Activated naive CD4-positive, alpha-beta T cell treated with Interleukin-2 at 50 U/mL for 16 hours (primary cell): ENCODE results near the gene UVRAG.
"Not testable (repeated sequence)": the region's sequence is repeated elsewhere in the genome, so short reads cannot be mapped to it uniquely, and the experiment has no call there.

Experiments
- DNase-seq: peaks from one replicate; pipeline ENCODE4 v3.0.0-alpha.2; 2020

The UVRAG gene

DNA sequence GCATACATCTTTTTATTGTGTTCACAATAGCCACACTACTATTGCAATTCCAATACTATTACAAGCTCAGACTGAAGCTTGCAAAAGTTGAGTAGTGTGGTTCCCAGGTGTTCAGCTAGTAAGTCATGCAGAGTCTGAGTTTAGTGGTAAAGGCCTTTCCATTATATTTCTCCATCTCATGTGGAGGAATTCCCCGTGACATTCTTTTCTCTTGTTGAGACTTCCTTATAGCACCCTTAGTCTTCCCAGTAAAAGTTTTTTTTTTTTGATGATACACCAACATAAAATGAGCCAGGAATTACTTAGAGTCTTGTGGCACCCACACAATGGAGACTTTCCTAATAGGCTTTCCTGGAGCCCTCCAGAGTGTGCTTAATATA lies 110.8 kb downstream of the UVRAG start:
- DNase-seq = no peak

DNA sequence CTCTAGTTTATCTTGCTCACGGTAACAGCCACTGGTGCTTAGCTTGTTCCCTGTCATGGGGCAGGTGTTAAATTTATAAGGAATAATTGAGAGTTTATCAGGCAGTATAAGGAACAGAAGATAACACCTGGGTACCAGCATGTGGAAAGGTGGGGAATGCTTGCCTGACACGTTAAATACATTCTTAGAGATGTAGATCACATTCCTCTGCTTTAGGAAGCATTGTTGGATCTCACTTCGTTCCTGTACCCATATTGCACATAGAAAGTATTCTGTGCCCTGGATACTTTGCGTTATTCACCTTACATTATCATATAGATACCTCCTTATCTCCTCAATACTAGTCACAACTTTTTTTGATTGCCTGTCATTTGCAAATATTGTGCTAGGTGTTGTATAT lies 114.7 kb downstream of the UVRAG start:
- no peak for DNase-seq

DNA sequence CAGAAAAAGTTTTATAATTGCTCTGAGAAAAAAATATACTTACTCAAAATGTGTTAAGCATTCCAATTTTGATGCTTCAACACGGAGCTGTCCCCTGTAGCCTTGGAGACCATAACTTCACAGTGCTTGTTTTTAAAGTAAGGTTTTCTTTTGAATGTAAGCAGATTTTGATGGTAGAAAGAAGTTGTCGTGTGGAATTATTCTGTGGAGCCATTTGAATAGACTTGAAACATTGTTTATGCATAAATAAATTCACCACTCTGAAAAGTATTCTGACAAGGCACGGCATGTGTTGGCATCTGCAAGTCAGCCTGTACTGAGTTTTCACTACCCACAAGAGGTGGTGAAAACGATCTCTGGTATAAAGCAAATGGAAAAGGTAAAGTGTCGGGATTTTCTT lies 115.5 kb downstream of the UVRAG start:
- no peak for DNase-seq

GRCh38 chr11:75931124-75931523 lies 116.1 kb downstream of the UVRAG start:
- no peak for DNase-seq

DNA sequence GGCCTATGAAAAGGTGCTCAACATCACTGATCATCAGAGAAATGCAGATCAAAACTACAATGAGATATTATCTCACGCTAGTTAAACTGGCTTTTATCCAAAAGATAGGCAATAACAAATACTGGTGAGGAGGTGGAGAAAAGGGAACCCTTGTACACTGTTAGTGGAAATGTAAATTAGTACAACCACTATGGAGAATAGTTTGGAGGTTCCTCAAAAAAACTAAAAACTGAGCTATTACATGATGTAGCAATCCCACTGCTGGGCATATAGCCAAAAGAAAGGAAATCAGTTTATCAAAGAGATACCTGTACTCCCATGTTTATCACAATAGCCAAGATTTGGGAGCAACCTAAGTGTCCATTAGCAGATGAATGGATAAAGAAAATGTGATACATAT lies 118.7 kb downstream of the UVRAG start:
- not testable (repeated sequence) for DNase-seq

DNA sequence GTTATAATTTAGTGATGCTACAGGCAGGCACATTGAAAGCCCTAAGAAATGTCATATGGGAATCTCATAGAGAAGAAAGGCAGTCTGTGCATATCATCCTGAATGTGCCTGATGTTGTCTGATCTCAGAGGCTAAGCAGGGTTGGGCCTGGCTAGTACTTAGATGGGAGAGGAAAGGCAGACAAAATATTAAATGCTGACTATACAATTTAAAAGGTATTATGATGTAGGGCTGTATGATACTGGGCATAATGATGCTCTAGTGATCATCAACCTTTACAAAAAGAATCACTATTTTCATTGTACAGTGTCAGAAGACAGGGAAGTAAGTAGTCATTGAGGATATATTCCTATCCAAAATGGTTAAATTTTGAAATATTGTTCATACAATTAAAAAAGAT lies 119.8 kb downstream of the UVRAG start:
- DNase-seq = no peak

DNA sequence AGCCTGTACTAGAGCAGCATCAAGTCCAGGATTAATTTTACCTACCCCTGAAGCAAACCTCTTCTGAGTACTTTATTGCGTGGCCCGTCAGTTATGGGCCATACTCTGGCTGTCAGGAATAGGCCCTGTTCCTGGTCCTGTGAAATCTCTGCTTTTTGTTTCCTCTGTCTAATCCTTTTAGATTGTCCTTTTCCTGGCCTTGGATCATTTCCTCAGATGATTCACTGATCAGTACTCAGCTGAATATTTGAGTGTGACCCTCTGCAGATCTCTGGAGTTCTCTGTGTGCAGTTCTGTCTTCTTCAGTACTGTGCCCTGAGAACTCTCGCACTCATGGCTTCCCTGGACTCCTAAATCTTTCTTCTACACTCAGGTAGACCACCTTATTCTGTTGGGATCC lies 123.5 kb downstream of the UVRAG start:
- DNase-seq = no peak

- DNase-seq = no peak
Observed at GRCh38 chr11:75939516-75939915, 124.5 kb downstream of the UVRAG start.

- no peak for DNase-seq
Observed at GRCh38 chr11:75939992-75940391, 125.0 kb downstream of the UVRAG start.

DNA sequence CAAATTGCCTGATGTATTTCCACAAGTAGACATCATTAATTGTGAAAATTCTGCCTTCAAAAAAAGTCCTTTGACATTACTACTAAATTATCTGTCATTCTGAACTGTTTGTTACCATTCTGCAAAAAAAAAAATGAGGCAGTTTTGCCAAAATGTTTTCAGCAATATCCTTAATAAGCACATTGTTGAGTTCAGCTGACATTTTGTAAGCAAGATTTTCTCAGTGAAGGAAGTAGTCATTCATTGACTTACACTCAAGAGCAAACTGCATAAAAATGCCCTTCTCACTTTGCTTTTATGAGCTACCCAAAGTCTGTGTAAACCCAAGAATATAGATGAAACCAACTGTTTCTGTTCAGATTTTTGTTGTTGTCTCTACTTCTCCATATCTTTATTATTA lies 125.9 kb downstream of the UVRAG start:
- DNase-seq = no peak

- DNase-seq = no peak
Observed at GRCh38 chr11:75944515-75944914, 129.5 kb downstream of the UVRAG start.

DNA sequence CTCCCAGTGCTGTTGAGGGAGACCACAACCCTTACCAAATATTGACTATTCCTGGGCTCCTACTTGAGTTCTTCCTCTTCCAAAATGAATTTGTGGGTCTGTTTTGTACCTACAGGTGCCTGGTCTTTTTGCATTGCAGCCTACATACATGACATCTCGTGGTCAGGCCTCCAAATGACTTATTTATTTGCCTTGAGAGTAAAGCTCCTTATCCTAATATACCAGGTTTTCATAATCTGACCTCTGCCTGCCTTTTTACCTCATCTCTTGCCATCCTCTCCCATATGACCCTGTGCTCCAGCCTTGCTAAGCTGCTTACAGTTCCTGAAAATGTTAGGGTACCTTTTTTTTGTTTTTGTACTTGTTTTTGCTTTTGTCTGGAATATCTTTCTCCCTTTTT lies 130.4 kb downstream of the UVRAG start:
- DNase-seq = no peak

- DNase-seq = no peak
Observed at GRCh38 chr11:75945947-75946346, 130.9 kb downstream of the UVRAG start.

DNA sequence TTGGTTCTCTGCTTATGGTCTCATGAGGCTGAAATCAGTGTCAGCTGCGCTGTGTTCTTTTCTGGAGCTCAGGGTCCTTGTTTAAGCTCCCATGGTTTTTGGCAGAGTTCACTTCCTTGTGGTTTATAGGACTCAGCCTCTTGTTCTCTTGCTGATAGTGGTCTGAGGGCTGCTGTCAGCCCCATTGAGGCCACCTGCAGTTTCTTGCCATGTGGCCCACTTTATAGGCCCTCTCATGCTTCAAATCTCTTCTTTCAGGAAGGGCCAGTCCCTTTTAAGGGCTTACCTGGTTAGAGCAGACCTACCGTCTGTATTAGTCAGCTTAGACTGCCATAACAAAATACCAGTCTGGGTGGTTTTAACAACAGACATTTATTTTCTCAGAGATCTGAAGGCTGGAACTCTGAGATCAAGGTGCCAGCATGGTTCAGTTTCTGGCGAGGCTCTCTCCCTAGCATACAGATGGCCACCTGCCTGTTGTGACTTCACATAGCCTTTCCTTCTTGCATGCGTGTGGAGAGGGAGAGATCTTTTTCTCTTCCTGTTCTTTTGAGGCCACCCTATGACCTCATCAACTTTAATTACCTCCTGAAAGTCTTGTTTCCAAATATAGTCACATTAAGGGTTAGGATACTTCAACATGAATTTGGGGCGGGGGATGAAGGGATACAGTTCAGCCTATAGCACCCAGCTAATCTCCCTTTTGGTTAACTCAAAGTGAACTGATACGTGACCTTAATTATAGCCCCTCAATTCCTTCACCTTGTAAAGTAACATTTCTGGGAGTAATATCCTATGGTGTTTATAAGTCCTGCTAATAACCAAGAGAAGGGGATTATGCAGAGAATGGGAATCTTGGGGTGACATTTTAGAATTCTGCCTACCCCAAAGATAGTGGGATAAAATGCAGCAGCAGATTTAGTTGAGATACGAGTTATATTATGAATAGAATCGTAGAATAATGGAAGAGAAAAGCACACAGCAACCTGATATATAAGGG lies 131.8 kb downstream of the UVRAG start:
- no peak for DNase-seq

GRCh38 chr11:75949023-75949672 lies 134.1 kb downstream of the UVRAG start:
- DNase-seq = no peak

- no peak for DNase-seq
Observed at GRCh38 chr11:75950141-75950540, 135.1 kb downstream of the UVRAG start.

GRCh38 chr11:75954039-75954438 lies 139.0 kb downstream of the UVRAG start:
- no peak for DNase-seq

- no peak for DNase-seq
Observed at GRCh38 chr11:75955443-75955842, 140.4 kb downstream of the UVRAG start.

DNA sequence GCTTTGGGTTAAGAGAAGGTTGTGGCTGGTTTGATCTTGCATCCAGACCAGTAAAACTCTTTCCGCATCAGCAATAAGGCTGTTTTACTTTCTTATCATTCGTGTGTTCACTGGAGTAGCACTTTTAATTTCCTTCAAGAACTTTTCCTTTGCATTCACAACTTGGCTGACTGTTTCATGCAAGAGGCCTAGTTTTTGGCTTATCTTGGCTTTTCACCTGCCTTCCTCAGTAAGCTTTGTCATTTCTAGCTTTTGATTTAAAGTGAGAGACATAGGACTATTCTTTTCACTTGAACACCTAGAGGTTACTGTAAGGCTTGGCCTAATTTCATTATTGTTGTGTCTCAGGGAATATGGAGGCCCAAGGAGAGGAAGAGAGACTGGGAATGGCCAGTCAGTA lies 144.5 kb downstream of the UVRAG start:
- DNase-seq = no peak

- no peak for DNase-seq
Observed at GRCh38 chr11:75964071-75964470, 149.1 kb downstream of the UVRAG start.

- DNase-seq = no peak
Observed at GRCh38 chr11:75966537-75967287, 151.7 kb downstream of the UVRAG start.

- no peak for DNase-seq
Observed at GRCh38 chr11:75968021-75968625, 153.1 kb downstream of the UVRAG start.
